Urothelium cell line (cell line): ENCODE data around the gene LIMCH1.
"Not testable (repeated sequence)": the region's sequence is repeated elsewhere in the genome, so short reads cannot be mapped to it uniquely, and the experiment has no call there.

Experiments
- DNase-seq: peaks from one replicate; pipeline ENCODE4 v3.0.0; 2011; ENCODE audit warnings: low spot score, mixed read lengths
- FAIRE-seq: peaks from 2 replicates; lab custom pipeline; 2011; peaks lifted over from hg19 to GRCh38; lab: Jason Lieb, UNC

LIMCH1 gene

GRCh38 chr4:41670530-41670929 is 132.6 kb downstream of the LIMCH1 start:
- FAIRE-seq (no peak), DNase-seq (no peak)

DNA sequence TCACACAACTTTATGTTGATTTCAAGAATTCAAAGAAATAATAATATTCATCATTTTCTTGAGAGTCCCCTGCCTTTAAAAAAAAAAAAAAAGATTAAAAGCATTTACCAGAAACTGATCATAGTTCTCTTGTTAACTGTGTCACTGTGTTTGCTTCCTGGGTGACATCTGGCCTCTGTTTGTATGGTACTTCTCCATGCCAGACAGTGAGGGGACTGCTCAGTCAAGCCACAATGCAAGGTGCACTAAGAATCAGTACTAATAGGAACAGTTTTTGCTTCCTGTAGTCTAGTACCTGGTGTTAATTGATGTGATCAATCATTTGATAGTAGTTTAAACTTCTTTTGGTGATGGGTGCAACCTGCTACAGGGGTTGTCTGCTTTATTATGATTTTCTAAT is 133.0 kb downstream of the LIMCH1 start:
- no peak for DNase-seq
- FAIRE-seq = no peak

- no peak for DNase-seq
- no peak for FAIRE-seq
These were observed 140.3 kb downstream of the LIMCH1 start for GRCh38 chr4:41678086-41678816.

- no peak for DNase-seq
- FAIRE-seq = no peak
These were observed 141.0 kb downstream of the LIMCH1 start for GRCh38 chr4:41678951-41679350.

GRCh38 chr4:41679991-41680390 is 142.0 kb downstream of the LIMCH1 start:
- FAIRE-seq = no peak
- no peak for DNase-seq

GRCh38 chr4:41681054-41681453 is 143.1 kb downstream of the LIMCH1 start:
- DNase-seq (no peak), FAIRE-seq (no peak)

- no peak for FAIRE-seq
- DNase-seq = no peak
These were observed 145.4 kb downstream of the LIMCH1 start for GRCh38 chr4:41683326-41683725.

DNA sequence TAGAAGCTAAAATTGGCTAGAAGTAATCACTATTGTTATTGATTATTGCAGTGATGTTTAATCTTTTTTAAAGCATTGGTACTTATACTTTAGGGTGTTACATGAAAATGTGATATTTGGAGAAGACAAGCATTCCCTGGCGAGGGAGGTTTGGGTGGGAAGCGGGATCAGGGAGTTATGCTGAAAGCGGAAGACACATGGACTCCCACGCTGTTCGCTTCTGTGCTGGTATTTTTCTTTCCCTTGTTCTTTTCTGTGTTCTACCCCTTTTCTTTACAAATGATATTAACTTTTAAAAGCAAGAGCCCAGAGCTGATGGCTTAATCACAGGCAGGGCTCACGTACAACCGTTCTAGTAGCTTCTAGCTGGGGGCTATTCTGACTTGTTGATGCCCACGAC is 148.9 kb downstream of the LIMCH1 start:
- DNase-seq = no peak
- FAIRE-seq = no peak

GRCh38 chr4:41687971-41688370 is 150.0 kb downstream of the LIMCH1 start:
- FAIRE-seq (peak; percentile 9), DNase-seq (no peak)

GRCh38 chr4:41692717-41693345 is 154.9 kb downstream of the LIMCH1 start:
- peak; percentile 77 for DNase-seq
- peak; percentile 83 for FAIRE-seq

- FAIRE-seq = no peak
- DNase-seq = peak; percentile 16
These were observed 155.7 kb downstream of the LIMCH1 start for GRCh38 chr4:41693629-41694028.

GRCh38 chr4:41696131-41696530 is 158.2 kb downstream of the LIMCH1 start:
- FAIRE-seq = peak; percentile 72
- no peak for DNase-seq

DNA sequence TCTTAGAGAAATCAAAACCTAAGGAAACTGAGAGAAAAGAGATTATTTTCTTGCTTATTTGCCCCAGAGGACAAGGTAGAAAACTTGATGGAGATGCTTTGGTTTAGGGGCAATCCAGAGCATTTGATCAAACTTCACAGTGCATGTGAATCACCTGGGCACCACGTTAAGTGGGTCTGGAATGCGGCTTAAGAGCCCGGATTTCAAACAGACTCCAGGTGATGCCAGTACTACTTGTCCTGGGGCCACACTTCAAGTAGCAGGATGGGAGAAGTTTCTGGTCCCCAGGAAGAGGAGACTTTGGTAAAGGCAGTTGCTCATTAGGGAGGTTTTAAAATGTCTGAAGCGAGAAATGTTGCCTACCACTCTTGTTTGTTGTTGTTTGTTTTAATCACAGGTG is 158.8 kb downstream of the LIMCH1 start:
- DNase-seq (no peak), FAIRE-seq (no peak)

GRCh38 chr4:41701983-41702382 is 164.0 kb downstream of the LIMCH1 start:
- DNase-seq = no peak
- peak; percentile 27 for FAIRE-seq

DNA sequence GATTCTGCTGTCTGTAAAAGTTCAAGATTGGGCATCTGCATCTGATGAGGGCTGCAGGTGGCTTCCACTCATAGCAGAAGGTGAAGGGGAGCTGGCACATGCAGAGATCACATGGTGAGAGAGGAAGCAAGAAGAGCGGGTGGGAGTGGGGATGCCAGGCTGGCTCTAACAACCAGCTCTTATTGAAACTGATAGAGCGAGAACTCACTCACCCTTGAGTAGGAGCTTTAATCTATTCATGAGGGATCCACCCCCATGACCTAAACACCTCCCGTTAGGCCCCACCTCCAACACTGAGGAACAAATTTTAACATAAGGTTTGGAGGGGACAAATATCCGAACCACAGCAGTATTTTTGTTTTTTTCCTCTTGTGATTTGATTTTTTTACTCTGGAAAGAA is 164.8 kb downstream of the LIMCH1 start:
- no peak for FAIRE-seq
- no peak for DNase-seq

DNA sequence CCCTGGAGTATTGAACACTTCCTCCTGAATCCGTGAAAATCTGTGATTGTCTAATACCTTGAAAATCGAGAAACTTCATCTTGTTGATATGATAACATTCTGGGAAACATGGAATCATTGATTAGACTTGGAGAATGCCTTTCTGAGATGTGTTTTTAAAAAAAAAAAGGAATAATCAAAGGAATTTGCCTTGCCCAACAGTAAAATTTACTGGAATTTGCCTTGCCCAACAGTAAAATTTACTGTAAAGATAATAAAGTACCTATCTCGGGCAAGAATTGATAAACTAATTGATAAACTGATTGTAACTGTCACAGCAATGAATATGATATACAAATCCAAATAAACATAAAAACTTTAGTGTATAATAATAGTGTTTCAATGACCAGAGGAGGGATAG is 165.8 kb downstream of the LIMCH1 start:
- no peak for FAIRE-seq
- DNase-seq = no peak

- DNase-seq (peak; percentile 60), FAIRE-seq (peak; percentile 56)
These were observed 172.0 kb downstream of the LIMCH1 start for GRCh38 chr4:41709844-41710481.

DNA sequence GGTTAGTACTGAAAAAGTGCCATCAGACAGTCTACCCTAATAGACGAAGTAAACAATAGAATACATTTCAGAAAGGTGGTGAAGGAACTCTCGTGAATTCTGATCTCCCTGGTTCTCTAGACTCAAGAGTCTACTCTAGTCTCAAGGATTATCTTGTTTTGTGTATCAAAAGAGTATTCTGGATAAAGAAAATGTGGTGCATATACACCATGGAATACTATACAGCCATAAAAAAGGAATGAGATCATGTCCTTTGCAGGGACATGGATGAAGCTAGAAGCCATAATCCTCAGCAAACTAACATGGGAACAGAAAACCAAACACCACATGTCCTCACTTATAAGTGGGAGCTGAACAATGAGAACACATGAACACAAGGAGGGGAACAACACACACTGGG is 173.7 kb downstream of the LIMCH1 start:
- FAIRE-seq, DNase-seq: not testable (repeated sequence)

DNA sequence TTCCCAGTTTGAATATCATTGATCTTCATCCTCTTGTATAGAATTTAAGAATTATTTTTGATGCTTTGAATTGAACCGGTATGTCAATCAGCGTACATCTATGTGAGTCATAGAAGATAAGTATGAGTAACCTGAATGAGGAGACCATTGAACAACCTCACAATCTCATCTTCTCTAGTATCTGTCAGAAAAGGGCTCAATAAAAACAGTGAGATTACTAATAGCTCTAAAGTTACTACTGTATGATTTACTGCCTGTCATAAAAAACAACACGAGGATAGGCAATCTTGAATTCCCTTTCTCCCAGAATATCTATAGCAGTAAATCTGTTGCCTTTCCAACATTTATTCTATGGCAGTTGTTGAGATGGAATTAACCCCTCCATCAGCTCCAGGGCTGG is 174.5 kb downstream of the LIMCH1 start:
- no peak for DNase-seq
- peak; percentile 13 for FAIRE-seq

DNA sequence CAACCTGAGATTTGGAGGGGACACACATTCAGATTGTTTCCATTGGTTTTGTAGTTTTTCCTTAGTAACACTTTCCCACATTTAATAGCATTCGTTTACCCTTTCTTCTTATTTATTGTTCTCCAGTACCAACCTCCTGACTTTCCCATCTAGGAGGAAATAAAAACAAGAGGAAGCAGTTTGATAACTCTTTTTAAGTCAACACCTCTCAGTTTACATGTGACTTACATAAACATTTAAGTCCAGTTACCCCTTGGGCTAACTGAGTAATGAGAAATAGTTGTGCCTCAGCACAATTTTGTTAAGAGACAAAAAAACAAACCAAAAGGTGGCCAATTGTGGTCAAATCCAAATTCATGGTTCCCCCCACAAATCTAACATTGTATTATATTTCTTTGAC is 175.8 kb downstream of the LIMCH1 start:
- no peak for DNase-seq
- FAIRE-seq = no peak

DNA sequence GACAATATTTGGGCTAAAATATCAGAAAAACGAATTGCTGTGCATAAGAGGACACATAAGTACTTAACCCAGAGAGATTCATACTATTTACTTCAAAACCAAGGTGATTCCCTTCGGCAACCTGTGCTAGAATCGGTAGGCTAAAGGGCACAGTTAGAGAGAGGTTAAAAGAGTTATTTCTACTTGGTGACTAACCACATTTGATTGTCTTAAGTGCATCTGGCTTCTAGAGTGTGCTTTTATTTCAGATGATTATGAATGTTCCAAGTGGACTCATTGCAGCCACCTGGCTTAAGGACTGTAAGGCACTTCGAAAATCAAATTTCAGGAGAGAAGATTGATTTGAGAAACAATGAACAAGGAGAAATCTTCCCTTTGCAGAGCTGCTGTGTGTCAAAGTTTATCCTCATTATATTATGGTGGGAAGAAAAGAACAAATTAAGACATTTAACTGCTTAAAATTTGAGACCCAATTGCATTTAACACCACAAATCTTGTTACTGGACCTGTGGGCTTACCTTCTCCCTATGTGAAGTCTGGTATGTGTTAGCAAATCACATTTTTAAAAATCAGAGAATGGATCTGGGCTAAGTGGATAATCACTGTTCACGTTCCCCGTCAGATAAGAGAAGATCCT is 176.5 kb downstream of the LIMCH1 start:
- DNase-seq (no peak), FAIRE-seq (no peak)

GRCh38 chr4:41715155-41715554 is 177.2 kb downstream of the LIMCH1 start:
- DNase-seq (no peak), FAIRE-seq (no peak)
